Measurements from ENCODE around the gene ELF2.

- TF ChIP-seq CTCF (IDR thresholded peaks at IDR 0.05; ENCODE audit: insufficient read depth, low read depth, low read length) (no peak), EZH2 (IDR thresholded peaks at IDR 0.05; ENCODE audit: insufficient read depth, low read length) (no peak)
Measured at GRCh38 chr4:139176302-139177048, 543 bp downstream of the ELF2 start.
